GM04504 (cell line): Measurements from ENCODE around the gene VSIG8.

Experiments used
- DNase-seq: peaks from one replicate; pipeline ENCODE4 v3.0.0-alpha.2; 2012; ENCODE audit warnings: low read depth

Gene VSIG8

DNA sequence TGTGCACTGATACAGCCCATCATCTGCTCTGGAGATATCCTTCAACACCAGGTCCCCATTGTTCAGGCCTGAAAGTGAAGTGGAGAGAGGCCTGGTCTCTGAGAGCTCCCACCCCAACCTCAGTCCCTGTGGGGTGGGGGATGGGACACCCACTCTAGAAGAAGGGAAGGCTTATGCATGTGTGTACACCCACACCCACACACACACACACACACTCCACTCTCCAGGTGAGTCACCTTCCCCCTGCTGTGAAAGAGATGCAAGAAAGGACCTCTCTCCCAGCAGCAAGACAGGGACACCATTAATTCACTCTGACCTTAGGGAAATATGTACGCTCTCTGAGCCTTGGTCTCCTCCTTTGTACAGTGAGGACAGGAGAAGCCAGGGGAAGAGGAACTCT, 5.9 kb downstream of the VSIG8 start:
- DNase-seq: no peak

- DNase-seq: no peak
These were observed 6.7 kb downstream of the VSIG8 start for GRCh38 chr1:159855709-159856108.

DNA sequence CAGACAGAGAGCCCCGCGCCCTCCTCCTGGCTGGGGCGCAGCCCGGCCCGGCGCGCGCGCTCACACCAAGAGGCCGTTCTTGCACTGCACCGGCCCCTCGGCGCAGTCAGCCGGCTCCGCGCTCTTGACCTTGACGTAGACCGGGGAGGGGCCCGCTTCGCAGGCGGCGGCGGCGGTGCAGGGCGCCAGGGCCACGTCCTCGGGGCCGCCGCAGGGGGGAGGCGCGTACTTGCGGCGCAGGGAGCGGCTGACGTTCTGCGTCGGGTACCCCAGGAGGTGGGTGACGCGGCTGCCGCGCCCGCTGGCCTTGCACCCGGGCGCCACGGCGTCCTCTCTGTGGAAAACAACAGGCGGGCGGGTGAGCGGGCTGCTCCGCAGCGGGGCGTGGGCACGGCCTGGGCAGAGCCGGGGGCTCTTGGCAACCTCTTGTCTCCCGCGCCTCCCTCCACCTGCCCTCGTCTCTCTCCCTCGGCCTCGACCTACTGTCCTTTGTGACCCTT, 7.7 kb downstream of the VSIG8 start:
- peak; percentile 58 for DNase-seq

GRCh38 chr1:159854116-159854692, 8.3 kb downstream of the VSIG8 start:
- DNase-seq: no peak

- no peak for DNase-seq
These were observed 8.9 kb downstream of the VSIG8 start for GRCh38 chr1:159853417-159854115.

- DNase-seq: no peak
These were observed 11.1 kb downstream of the VSIG8 start for GRCh38 chr1:159851407-159851806.

- DNase-seq: no peak
These were observed 12.7 kb downstream of the VSIG8 start for GRCh38 chr1:159849626-159850366.

- DNase-seq: no peak
These were observed 14.1 kb downstream of the VSIG8 start for GRCh38 chr1:159848326-159848725.

DNA sequence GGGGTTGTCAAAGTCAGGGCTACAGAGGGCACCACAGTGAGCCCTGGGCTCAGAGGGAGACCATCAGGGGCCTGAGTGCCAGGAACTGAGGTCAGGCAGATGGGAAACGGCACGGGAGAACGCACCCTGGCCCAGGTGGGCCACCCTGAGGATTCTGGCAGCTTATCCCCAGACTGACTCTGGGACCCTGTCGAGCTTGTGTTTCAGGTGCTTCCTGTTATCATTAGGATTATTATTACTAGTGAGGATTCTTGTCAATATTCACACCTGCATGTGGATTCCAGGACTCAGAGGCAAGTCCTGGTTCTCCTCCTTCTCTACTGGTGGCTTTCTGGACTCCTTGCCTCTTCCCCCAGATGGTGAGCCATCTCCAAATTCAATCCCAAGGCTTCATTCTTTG, 15.2 kb downstream of the VSIG8 start:
- DNase-seq: no peak

- DNase-seq: no peak
These were observed 16.5 kb downstream of the VSIG8 start for GRCh38 chr1:159845751-159846629.

DNA sequence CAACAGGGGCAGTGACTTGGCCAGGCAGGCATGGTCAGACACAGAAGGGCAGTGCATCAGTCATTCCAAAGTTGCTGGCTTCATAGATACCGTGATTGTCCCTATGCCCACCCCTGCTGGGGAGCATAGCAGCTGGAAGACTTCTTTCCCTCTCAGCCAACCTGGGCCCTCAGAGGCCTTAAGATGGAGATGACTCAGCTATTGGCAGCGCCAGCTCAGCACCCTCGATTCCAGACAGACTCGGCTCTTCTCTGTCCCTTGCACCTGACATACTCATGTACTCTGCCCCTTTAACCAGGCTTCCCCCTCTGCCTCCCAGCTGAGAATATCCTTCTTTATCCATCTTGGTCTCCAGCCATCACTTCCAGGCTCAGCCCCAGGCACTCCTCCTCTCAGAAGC, 19.0 kb downstream of the VSIG8 start:
- no peak for DNase-seq

- DNase-seq: no peak
These were observed 20.7 kb downstream of the VSIG8 start for GRCh38 chr1:159841749-159842148.

- DNase-seq: no peak
These were observed 23.2 kb downstream of the VSIG8 start for GRCh38 chr1:159839116-159839849.

DNA sequence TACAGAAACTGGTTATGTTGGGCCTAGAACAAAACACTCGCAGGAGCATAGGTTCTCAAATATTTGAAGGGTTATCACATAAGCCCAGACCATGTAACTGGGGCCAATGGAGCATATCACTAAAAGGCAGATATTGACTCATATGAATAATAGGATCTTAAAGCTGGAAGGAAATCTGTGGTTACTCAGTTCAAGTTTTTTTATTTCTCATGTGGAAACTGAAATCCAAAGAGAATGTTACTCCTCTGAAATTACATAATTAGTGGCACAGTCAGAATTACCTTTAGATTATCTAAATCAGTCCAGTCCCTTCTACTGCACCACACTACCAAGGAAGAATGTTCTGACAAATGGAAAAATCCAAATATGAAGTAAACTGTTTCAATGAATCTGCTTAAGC, 23.7 kb downstream of the VSIG8 start:
- no peak for DNase-seq

GRCh38 chr1:159835862-159836525, 26.5 kb downstream of the VSIG8 start:
- no peak for DNase-seq

GRCh38 chr1:159835356-159835755, 27.1 kb downstream of the VSIG8 start:
- no peak for DNase-seq

DNA sequence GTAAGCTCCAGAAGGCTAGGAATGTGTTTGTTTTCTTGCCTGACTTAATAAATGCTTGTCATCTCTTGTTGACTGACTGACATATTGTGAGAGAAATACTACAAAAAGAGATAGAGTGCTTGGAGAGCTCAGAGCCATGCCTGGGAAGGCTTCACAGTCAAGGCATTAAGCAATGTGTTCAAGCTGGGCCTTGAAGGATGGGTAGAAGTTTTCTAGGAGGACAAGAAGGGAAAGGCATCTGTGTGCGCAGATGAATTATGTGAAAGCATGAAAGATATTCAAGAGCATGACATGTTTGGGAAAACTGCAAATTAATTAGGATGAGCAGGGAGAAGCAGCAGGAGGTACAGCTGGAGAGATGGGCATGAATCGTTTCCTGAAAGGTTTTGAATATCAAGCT, 30.1 kb downstream of the VSIG8 start:
- DNase-seq: no peak

DNA sequence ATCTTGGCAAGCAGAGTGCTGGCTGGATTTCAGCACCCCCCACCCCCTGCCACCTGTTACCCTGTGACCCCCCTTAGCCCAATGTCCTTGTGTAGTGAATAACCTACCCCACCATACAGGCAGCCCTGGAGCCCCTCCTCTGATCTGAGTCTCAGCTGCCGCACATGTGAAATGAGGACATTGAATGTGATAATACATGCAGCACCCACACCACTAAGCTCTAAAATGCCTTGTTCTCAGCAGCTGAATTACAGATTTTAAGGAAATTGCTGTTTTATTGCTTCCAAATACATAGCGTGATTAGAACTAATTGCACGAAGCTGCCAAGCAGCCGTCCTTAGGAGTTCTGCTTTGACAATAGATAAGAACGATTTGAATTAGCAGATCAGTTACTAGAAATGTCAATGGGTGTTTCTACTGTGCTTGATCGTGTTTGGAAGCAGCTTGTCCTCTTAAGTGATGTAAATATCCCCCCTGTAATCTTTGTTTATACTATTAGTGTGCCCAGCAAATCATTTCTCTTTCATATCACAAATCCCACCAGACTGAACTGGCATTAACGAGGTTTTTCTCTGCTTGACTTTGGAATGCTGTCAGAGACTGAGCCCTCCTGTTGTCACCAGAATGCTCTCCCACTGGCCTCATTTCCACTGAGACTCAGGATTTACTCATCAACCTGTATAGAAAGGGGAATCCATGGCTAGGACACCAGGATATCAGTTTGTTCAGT, 30.9 kb downstream of the VSIG8 start:
- no peak for DNase-seq

- DNase-seq: no peak
These were observed 31.7 kb downstream of the VSIG8 start for GRCh38 chr1:159830722-159831121.

GRCh38 chr1:159829822-159830465, 32.5 kb downstream of the VSIG8 start:
- no peak for DNase-seq
